AG04450 (cell line): ENCODE results near the gene HDAC2. TPM values are rescaled to one million over a fixed set of nuclear protein-coding genes. Genes with fewer than 3 reads are reported as not detected.

Source experiments
- CTCF ChIA-PET: fragments of 300-600, 350-600 bp; formaldehyde crosslinking; extraction: SDS; loops from one replicate; lab custom pipeline; 2022; ENCODE audit warnings: antibody characterized with exemption, inconsistent platforms; lab: Charles Lee
- POLR2A ChIA-PET: fragments of 350-600 bp; formaldehyde crosslinking; extraction: SDS; loops from one replicate; lab custom pipeline; 2021; ENCODE audit warnings: antibody characterized with exemption, inconsistent platforms; lab: Yijun Ruan, JAX
- DNase-seq: peaks from one replicate; pipeline ENCODE4 v3.0.0-alpha.2; 2011; ENCODE audit warnings: low read depth, low spot score
- H3K27ac ChIP-seq: one replicate; pipeline ENCODE4 v1.5.1; 2012; ENCODE audit warnings: low read depth, low read length, control low read depth
- H3K27me3 ChIP-seq: one replicate; pipeline ENCODE4 v1.6.0; 2012; ENCODE audit warnings: low read length; ENCODE audit not compliant: control insufficient read depth, insufficient read depth
- H3K4me3 ChIP-seq: 2 replicates; pipeline ENCODE4 v1.5.1; 2011; ENCODE audit warnings: mild to moderate bottlenecking, low read depth, low read length, control low read depth
- H3K9me3 ChIP-seq: 2 replicates; pipeline ENCODE4 v1.5.1; 2012; ENCODE audit warnings: low read length; ENCODE audit not compliant: control insufficient read depth, insufficient read depth
- CTCF ChIP-seq: IDR thresholded peaks from 2 replicates; pipeline ENCODE4 v1.5.1; 2011; ENCODE audit warnings: low read depth, low read length, control low read depth, inconsistent platforms
- polyA plus RNA-seq: library from polyadenylated mRNA; depleted of rRNA; stranded (reverse); fragments of >200 nt; gene quantifications from 2 replicates; pipeline ENCODE4 v1.2.3, GENCODE V29; 2011

HDAC2 gene
- polyA plus RNA-seq, 1 experiment, result 242 TPM

- Histone ChIP-seq H3K27me3 (no peaks in the 10 kb centered on the region), H3K4me3 (no peak overlapping the region), H3K9me3 (no peaks in the 10 kb centered on the region), H3K27ac (no peak overlapping the region)
- ChIA-PET POLR2A (no interaction called here), CTCF (interaction anchor here (1.5 kb wide), 1 partner anchor 14 kb away, joined by 9 read pairs; no protein-coding TSS in a partner anchor)
- TF ChIP-seq CTCF, result no peak
- no peak for DNase-seq
Observed at GRCh38 chr6:114009192-114009591, 38.2 kb upstream of the HDAC2 start.

GRCh38 chr6:114008331-114008730, 37.4 kb upstream of the HDAC2 start:
- Histone ChIP-seq H3K4me3 (no peak overlapping the region), H3K27me3 (no peaks in the 10 kb centered on the region), H3K27ac (no peak overlapping the region), H3K9me3 (no peaks in the 10 kb centered on the region)
- CTCF ChIA-PET, result no interaction called here
- DNase-seq, result no peak
- no peak for TF ChIP-seq CTCF
- POLR2A ChIA-PET, result no interaction called here

DNA sequence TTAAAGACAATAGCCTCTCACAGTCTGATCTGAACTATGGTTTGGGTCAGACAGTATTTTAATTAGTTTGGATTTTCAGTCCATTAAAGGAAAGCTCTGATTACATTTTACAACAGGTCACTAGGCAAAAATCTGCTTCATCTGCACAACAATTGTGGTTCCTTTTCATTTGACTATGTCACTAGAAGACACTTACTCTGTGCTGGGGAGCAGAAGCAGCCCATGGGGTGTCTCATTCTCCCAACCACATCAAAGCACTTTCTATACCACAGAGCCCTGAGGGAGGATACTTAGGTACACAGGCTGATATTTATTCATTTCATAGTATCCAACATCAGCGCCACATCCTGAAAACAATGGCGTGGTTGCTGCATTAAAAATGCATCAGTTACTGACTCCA, 36.6 kb upstream of the HDAC2 start:
- ChIA-PET POLR2A (no interaction called here), CTCF (interaction anchor here (1.2 kb wide), 1 partner anchor 101 kb away, joined by 4 read pairs; no protein-coding TSS in a partner anchor)
- Histone ChIP-seq H3K9me3 (no peaks in the 10 kb centered on the region), H3K27ac (no peak overlapping the region), H3K4me3 (no peak overlapping the region), H3K27me3 (no peaks in the 10 kb centered on the region)
- DNase-seq, result no peak
- no peak for TF ChIP-seq CTCF

- Histone ChIP-seq H3K9me3 (peaks cover 2% of the 10 kb centered on the region), H3K27ac (no peak overlapping the region), H3K4me3 (no peak overlapping the region), H3K27me3 (no peaks in the 10 kb centered on the region)
- CTCF ChIA-PET, result interaction anchor here (2.1 kb wide), 1 partner anchor 107 kb away, joined by 11 read pairs; no protein-coding TSS in a partner anchor
- POLR2A ChIA-PET, result no interaction called here
- no peak for TF ChIP-seq CTCF
- DNase-seq, result no peak
Observed at GRCh38 chr6:114001354-114001753, 30.4 kb upstream of the HDAC2 start.

DNA sequence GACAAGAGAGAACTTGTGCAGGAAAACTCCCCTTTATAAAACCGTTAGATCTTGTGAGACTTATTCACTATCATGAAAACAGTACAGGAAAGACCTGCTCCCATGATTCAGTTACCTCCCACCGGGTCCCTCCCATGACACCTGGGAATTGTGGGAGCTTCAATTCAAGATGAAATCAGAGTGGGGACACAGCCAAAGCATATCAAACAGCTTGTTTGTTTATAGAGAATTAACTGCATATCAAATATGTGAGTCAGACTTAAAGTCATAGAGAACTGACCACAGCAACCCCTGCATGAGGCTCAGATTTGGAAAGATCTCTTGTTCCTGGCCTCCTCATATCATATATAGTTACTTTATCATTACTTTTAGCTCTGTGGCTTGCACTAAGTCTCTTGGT, 29.1 kb upstream of the HDAC2 start:
- no peak for TF ChIP-seq CTCF
- ChIA-PET CTCF (interaction anchor here (1.3 to 2.1 kb wide), 2 partner anchors 108 to 304 kb away, joined by 5 to 11 read pairs; no protein-coding TSS in a partner anchor), POLR2A (interaction anchor here (0.5 kb wide), 1 partner anchor 124 kb away, joined by 3 read pairs; no protein-coding TSS in a partner anchor)
- peak; percentile 34 for DNase-seq
- Histone ChIP-seq H3K27me3 (no peaks in the 10 kb centered on the region), H3K9me3 (peaks cover 2% of the 10 kb centered on the region), H3K4me3 (no peak overlapping the region), H3K27ac (peak overlapping the region; percentile 11)
